ENCODE results near the gene TMEM267.
"Not testable (repeated sequence)": the region's sequence is repeated elsewhere in the genome, so short reads cannot be mapped to it uniquely, and the experiment has no call there.

Gene TMEM267

GRCh38 chr5:43413966-43414365 lies 69.7 kb downstream of the TMEM267 start:
- TF ChIP-seq CTCF (IDR thresholded peaks at IDR 0.05) (no peak), ZFX (IDR thresholded peaks at IDR 0.05; ENCODE audit: borderline replicate concordance) (no peak)
- H3K27ac ChIP-seq = no peak overlapping the region

- no peak for TF ChIP-seq ZFX (IDR thresholded peaks at IDR 0.05; ENCODE audit: borderline replicate concordance)
- TF ChIP-seq CTCF (IDR thresholded peaks at IDR 0.05) = no peak
- H3K27ac ChIP-seq = no peak overlapping the region
Measured at GRCh38 chr5:43412644-43413043, 71.0 kb downstream of the TMEM267 start.

GRCh38 chr5:43412156-43412555 lies 71.5 kb downstream of the TMEM267 start, which contains the start of gene CCL28:
CCL28 (minus strand) TSS chr5:43412391; CDS start chr5:43412316, 75 bp downstream.
- H3K27ac ChIP-seq = no peak within 1 kb of the TSS
- no peak for TF ChIP-seq CTCF (IDR thresholded peaks at IDR 0.05)
- no peak for TF ChIP-seq ZFX (IDR thresholded peaks at IDR 0.05; ENCODE audit: borderline replicate concordance)

- TF ChIP-seq ZFX (IDR thresholded peaks at IDR 0.05; ENCODE audit: borderline replicate concordance) (no peak), CTCF (IDR thresholded peaks at IDR 0.05) (no peak)
- no peak overlapping the region for H3K27ac ChIP-seq
Measured at GRCh38 chr5:43411495-43411894, 72.2 kb downstream of the TMEM267 start.

GRCh38 chr5:43410414-43410813 lies 73.3 kb downstream of the TMEM267 start:
- TF ChIP-seq ZFX (IDR thresholded peaks at IDR 0.05; ENCODE audit: borderline replicate concordance) = no peak
- no peak for TF ChIP-seq CTCF (IDR thresholded peaks at IDR 0.05)

GRCh38 chr5:43409809-43410271 lies 73.8 kb downstream of the TMEM267 start:
- H3K27ac ChIP-seq = no peak overlapping the region
- TF ChIP-seq ZFX (IDR thresholded peaks at IDR 0.05; ENCODE audit: borderline replicate concordance) = no peak
- no peak for TF ChIP-seq CTCF (IDR thresholded peaks at IDR 0.05)

More at GRCh38 chr5:43410414-43410813, 73.3 kb downstream of the TMEM267 start:
- no peak overlapping the region for H3K27ac ChIP-seq

GRCh38 chr5:43402524-43403066 lies 81.1 kb downstream of the TMEM267 start:
- not testable (repeated sequence) for H3K27ac ChIP-seq

GRCh38 chr5:43401827-43402226 lies 81.8 kb downstream of the TMEM267 start:
- TF ChIP-seq CTCF (IDR thresholded peaks at IDR 0.05) (no peak), ZFX (IDR thresholded peaks at IDR 0.05; ENCODE audit: borderline replicate concordance) (no peak)
- H3K27ac ChIP-seq = no peak overlapping the region

Data from 22Rv1 (cell line).